Fibroblast of the conjunctiva (primary cell): Measurements from ENCODE around the gene SMARCD1.

Experiments
- DNase-seq: peaks from one replicate; pipeline ENCODE4 v3.0.0-alpha.2; 2010; ENCODE audit warnings: low read depth

SMARCD1 gene

DNA sequence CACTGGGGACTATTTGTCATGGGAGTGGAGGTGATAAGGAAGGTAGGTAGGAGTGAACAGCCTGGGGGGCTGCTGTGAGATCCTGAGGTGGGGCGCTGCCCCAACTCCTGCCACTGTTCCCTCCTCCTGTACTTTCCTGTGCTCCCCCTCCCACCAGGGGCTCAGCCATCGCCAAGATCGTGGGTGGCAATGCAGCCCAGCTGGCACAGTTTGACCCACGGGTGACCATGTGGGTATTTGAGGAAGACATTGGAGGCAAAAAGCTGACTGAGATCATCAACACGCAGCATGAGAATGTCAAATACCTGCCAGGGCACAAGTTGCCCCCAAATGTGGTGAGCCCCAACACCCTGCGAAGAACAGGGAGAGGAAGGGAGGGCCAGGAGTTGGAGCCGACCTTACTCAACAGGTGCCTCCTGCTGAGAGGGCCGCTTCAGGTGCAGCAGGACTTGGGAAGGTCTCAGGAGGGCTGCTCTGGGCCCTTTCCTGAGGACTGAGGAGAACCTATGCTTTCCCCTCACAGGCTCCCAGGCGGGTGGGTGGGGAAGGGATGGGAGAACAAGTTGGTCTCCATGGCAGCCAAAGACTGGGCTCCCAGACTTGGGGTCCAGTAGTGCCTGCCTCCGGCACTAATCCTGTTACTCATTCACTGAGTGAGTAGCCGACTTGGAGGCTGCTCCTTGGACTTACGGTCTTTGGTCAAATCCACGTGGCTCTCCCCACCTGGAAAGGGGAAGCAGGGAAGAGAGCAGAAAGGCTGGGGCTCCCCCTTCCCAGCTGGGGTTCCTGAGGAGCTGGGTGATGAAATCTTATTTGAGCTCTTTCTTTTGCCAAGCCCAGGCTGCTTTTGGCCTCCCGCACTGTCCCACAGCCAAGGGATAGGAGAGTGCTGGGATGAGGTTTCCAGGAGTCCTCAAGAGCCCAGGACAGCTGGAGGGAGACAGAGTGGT lies 19.6 kb downstream of the SMARCD1 start:
- DNase-seq = no peak

DNA sequence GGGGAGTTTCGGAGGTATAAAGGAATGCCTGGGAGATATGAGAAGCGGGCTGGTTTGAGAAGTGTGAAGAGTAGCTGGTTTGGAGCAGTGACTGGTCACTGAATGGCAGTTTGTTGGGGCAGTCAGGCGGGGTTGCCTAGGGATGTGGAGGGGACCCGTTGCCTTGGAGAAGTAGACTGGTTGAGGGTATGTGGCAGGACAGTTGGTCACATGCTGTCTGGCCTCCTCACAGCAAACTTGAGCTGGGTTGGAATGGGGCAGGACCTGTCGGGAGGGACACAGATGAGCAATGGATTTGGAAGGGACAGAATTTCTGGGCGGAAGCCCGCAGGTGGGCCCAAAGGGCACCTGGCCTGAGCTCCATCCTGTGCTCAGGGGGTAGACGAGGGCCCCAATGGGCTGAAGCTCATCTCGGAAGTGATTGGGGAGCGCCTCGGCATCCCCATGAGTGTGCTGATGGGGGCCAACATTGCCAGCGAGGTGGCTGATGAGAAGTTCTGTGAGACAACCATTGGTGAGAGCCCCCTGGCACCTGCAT lies 20.8 kb downstream of the SMARCD1 start:
- no peak for DNase-seq

GRCh38 chr12:50106907-50107306 lies 21.8 kb downstream of the SMARCD1 start:
- DNase-seq = no peak

GRCh38 chr12:50107416-50108268 lies 22.5 kb downstream of the SMARCD1 start:
- DNase-seq = no peak

GRCh38 chr12:50109319-50109718 lies 24.2 kb downstream of the SMARCD1 start:
- no peak for DNase-seq

DNA sequence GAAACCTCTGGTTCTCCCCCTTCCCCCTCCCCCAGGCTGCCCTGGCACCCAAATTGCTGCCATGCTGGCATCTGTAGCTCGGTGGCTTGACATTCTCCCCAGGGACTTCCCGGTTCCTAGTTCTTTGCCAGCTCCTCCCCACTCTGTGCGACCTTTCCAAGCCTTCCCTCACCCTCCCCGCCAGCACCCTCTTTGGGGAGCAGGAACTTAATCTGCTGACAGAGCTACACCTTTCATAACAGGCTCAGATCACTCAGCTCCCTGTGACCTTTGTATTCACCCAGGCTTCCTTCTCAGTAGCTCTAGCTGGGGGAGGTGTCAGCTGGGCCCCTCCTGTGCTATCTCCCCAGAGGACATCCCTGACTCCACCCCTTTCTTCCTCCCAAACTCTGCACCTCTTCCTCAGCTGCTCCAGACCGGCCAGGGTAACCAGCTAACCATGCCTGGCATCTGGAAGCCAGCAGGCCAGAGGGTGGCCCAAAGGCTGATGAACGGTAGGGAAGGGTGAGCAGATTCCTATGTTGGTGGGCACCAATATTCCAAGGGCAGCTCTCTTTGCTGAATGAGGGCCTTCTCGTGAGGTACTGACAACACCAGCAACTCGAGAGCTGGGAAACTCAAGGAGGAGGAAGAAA lies 25.1 kb downstream of the SMARCD1 start:
- no peak for DNase-seq

DNA sequence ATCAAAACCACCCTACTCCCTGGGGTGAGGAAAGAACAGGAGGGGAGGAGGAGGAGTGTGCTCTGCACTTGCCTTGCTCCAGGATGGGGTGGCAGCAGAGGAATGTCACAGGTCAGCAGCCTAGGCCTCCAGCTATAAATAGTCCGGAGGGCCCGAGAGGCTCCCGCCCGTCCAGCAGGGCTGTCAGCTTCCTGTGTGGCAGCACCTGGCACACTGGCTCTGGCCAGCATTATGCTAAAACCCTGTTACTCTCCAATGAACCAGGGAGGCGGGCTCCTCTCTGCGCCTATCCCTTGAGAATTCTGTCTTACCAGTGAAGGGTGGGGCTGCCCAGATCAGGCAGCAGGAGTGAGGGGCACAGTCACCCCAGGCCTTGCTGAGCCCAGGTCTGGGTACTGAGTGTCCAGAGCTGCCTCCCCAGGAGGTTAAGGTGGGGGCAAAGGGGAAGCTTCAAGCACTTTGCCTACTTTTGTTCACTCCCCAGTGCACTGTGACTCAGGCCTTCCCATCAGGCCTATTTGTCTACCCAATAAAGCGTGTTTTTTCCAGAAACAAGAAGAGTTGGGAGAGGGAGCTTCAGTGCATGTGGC lies 25.7 kb downstream of the SMARCD1 start:
- no peak for DNase-seq

DNA sequence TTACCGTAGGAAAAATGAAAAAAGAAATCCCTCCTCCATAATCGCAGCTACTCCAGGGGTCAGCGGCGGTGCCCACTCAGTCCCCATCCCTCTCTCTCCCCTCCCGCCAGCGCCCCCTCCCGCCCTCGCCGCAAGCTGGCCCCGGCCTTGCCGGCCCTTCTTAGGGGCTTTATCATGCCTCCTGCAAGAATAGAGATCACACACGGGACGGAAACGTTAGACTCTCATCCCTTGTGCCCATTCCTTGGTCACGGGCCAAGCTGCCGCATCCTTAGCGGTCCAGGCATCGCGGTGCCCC lies 26.2 kb downstream of the SMARCD1 start:
- DNase-seq = no peak

DNA sequence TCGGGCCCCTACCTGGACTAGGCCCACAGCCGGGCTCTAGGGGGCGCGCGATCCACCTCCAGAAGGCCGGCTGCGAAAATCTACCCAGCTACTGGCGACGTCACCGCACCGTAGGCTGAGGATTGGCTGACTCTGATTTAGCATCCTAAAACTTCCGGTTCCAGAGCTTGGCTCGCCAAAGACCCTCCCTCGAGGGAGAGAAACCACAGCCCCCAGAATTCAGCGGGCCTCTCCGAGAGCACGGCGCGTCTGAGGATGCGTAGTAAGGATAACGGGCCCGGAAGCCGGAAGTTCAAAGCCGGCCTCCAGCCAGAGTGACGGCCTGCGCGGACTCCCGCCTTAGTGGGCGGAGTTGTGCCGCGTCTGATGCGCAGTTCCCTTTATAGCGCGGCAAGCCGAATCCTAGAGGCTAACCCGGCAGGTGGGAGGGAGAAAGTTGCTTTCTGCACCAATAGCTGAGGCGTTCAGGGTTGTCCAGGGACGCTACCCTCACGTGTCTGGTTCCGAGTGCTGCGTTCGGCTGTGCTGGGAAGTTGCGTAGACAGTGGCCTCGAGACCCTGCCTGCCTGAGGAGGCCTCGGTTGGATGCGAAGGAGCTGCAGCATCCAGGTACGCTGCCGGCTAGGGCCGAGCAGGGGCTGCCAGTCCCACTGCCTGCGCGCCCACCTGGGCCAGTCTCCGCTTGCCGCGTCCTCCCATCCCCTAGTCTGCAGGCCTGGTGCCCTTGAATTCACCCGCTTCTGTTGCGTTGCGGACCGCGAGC lies 26.7 kb downstream of the SMARCD1 start, which contains the start of gene COX14:
COX14 (plus strand) TSS at position 544 of the 763 bp plus-strand sequence. CDS start 7,808 bp downstream, outside the sequence.
- peak; percentile 99 for DNase-seq

- DNase-seq = no peak
These were observed 27.5 kb downstream of the SMARCD1 start for GRCh38 chr12:50112456-50113218.

DNA sequence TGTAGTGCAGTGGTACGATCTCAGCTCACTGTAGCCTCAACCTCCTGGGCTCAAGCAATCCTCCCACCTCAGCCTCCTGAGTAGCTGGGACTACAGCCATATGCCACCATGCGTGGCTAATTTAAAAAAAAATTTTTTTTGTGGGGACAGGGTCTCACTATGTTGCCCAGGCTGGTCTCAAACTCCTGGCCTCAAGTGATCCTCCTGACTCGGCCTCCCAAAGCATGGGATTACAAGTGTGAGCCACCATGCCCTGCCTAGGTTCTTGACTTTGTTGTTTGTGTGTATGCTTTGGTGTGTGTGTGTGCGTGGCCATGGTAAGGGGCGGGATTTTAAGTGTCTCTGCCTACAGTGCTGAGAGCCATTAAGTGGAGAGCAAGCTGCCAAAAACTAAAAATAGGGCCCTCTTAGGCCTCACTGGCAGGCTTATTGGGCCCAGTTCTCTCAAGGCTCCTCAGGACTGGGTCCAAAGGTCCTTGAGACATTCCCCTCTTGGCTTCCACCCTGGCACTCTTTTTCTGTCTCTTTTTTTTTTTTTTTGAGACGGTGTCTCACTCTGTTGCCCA lies 32.0 kb downstream of the SMARCD1 start:
- no peak for DNase-seq

DNA sequence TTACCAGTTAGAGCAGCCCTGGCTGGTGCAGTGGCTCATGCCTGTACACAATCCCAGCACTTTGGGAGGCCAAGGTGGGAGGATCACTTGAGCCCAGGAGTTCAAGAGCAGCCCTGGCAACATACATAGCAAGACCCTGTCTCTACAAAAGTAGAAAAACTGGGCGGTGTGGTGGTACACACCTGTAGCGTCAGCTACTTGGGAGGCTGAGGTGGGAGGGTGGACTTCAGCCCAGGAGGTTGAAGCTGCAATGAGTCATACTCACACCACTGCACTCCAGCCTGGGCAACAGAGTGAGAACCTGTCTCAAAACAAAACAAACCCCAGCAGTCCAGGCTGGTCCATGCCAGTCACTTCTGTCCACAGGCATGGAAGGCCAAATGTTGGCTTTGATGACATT lies 34.2 kb downstream of the SMARCD1 start:
- DNase-seq = no peak

- no peak for DNase-seq
These were observed 35.4 kb downstream of the SMARCD1 start for GRCh38 chr12:50120521-50120920.

DNA sequence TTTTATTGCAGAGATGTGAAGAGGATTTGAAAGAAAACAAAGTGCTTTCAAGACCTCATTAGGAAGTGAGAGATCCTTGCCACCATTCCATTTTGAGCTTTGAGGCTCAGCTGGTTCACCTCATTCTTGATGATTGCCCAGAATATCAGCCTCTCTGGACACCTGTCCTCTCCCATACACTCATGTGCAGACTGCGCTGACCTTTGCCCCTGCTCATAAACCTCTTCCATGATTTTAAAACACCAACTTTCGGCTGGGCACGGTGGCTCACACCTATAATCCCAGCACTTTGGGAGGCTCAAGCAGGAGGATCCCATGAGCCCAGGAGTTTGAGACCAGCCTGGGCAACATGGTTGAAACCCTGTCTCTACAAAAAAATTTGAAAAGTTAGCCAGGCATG lies 35.8 kb downstream of the SMARCD1 start:
- no peak for DNase-seq

DNA sequence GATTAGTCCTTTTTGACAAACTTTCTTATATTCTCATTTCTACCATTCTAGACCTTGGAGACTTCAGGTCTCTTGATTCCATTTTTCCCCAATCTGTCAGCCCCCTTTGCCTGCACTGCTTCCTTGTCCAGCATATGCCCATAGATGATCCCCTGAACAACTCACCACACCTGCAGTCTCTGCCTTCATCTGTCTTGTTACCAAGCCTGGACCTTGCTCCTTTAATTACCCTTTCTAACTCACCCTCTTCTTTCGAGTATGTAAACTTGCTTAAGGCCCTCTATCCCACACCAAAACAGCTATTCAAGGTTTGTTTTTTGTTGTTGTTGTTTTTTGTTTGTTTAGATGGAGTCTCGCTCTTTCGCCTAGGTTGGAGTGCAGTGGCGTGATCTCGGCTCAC lies 36.5 kb downstream of the SMARCD1 start:
- no peak for DNase-seq

DNA sequence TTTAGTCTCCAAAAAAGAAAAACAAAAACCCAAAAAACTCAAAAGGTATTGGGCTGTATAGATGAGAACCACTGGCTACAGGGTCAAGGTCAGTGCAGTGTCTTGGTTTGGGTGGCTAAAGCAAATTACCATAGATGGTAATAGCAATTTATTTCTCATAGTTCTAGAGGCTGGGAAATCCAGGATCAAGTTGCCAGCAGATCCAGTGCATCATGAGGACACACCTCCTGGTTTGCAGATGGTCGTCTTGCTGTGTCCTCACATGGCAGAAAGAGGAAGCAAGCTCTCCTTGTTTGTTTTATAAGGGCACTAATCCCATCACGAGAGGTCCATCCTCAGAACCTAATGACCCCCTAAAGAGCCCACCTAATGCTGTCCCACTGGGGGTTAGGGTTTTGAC lies 38.1 kb downstream of the SMARCD1 start:
- DNase-seq = no peak

- DNase-seq = no peak
These were observed 42.4 kb downstream of the SMARCD1 start for GRCh38 chr12:50127546-50127945.

GRCh38 chr12:50129290-50129689 lies 44.1 kb downstream of the SMARCD1 start:
- DNase-seq = no peak

GRCh38 chr12:50132505-50133135 lies 47.5 kb downstream of the SMARCD1 start:
- DNase-seq = peak; percentile 56

- no peak for DNase-seq
These were observed 57.9 kb downstream of the SMARCD1 start for GRCh38 chr12:50142993-50143392.
